HG02642 (cell line): ENCODE measurements around the gene INTS3.
"Not testable (repeated sequence)": the region's sequence is repeated elsewhere in the genome, so short reads cannot be mapped to it uniquely, and the experiment has no call there.

Experiments
- ATAC-seq: cut with Tn5 transposase; IDR thresholded peaks from one replicate; pipeline ENCODE4 v1.9.1; 2021; ENCODE audit warnings: mild to moderate bottlenecking; ENCODE audit not compliant: unreplicated experiment, poor library complexity

The INTS3 gene

DNA sequence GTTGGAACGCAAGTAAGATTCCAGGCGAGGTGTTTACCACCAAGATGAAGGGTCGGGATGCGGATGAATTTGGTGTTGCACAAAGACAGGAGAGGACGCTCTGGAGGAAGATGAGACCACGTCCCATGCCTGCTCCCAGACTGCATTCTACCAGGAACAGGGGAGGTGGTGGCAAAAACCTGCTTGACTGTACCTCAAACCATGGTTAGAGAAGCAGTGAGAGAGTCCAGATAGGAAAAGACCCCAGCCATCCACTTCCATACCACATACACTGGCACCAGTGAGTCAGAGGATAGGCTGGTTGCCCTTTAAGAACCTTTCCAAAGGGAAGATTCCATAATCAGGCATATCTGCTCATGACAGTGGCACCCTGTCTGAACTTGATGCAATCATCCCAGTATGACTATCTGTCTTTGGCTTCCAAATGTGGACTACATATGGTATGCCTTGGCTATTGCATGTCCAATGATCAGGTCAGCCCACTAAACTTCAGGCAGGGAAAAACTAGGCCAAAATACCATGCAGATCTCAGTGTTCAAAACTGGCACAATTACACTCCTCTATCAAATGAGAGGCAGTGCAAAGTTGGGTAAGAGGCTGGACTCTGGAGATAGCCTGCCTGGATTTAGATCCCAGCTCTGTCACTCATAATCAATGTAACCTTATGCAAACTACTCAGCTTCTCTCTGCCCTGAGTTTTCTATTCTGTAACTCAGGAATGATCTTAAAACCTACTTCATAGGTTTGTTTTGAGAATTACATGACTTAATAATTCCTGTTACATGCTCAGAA lies 28.7 kb upstream of the INTS3 start:
- ATAC-seq = no peak

DNA sequence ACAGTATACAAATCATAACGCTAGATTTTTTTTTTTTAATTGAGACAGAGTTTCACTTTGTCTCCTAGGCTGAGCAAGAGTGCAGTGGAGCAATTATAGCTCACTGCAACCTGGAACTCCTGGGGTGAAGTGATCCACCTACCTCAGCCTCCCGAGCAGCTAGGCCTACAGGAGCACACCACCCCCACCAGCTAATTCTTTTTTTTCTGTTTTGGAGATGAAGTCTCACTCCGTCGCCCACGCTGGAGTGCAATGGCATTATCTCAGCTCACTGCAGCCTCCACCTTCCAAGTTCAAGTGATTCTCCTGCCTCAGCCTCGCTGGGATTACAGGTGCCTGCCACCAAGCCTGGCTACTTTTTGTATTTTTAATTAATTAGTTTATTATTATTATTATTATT lies 28.1 kb upstream of the INTS3 start:
- no peak for ATAC-seq

DNA sequence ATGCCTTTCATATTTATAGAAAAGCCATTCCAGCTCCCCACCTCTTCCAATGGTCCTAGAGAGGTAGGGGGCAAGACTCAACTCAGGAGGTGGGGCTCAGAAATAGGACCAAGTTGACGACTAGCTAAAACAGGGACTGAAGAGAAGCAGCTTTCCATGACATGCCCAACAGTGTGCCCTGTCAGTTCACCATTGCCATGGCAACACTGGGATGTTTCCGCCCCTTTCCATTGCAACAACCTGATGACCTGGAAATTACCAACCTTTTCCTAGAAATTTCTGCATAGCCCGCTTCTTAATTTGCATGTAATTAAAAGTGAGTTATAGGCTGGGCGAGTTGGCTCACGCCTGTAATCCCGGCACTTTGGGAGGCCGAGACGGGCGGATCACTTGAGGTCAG lies 22.4 kb upstream of the INTS3 start:
- ATAC-seq = no peak

DNA sequence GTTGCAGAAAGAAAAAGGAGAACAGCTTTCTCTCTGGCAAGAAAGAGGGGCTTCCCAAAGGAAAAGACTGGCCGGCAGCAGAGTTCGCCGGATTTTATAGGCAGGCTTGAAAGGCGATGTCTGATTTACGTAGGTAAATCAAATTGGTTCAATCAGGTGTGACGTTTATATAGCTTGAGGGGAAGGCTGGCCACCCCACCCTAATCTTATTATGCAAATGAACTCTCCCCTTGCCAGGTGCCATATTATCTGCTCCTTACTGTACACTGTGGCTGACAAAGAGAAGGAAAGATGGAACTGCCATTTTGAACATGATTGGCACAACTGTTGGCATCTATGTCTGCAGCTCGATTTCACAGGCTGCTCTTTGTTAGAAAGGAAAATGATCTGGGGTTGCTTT lies 16.8 kb upstream of the INTS3 start:
- ATAC-seq = no peak

- ATAC-seq = not testable (repeated sequence)
Observed at GRCh38 chr1:153716211-153716610, 11.6 kb upstream of the INTS3 start.

GRCh38 chr1:153717330-153717729 lies 10.5 kb upstream of the INTS3 start:
- no peak for ATAC-seq

- ATAC-seq = no peak
Observed at GRCh38 chr1:153723687-153724086, 4.2 kb upstream of the INTS3 start.

DNA sequence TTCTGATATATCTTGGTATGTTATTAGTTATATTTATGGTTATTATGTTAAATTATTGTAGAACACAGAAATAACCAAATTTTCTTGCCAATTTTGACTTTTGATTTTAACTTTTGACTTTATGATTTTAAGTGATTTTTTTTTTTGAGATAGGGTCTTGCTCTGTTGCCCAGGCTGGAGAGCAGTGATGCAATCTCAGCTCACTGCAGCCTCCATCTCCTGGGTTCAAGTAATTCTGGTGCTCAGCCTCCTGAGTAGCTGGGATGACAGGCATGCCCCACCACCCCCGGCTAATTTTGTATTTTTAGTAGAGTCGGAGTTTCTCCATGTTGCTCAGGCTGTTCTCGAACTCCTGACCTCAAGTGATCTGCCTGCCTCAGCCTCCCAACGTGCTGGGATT lies 3.2 kb upstream of the INTS3 start:
- ATAC-seq = not testable (repeated sequence)

DNA sequence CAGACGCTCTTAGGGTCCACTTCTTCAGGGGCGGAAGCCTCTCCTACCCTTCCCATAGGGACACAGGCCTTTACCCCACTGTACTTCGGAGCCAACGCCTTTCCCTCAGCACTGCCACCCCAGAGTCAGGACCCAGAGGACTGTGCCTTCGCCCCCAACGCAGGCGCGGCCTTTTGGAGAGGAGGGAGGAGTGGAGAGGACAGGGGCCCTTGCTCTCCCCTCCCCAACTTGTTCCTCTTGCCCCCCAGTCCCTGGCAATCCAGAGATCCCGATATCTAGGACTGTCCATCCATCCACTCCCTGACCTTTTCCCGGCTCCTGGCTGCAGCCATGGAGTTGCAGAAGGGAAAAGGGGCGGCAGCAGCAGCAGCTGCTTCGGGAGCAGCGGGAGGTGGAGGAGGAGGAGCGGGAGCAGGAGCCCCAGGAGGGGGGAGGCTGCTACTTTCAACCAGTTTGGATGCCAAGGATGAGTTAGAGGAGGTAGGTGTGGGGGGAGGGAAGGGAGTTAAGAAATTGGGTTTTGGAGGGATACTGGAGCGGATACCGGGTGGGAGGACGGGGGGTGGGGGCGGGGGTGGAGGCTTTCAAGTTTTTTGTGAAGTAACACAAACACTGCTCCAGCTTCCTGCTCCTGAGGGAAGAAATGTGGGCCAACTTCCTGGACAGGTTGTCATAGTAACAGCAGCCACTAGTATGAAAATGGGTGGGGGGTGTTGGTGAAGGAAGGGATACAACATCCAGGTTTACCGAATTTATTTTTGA lies 636 bp downstream of the INTS3 start:
- no peak for ATAC-seq

DNA sequence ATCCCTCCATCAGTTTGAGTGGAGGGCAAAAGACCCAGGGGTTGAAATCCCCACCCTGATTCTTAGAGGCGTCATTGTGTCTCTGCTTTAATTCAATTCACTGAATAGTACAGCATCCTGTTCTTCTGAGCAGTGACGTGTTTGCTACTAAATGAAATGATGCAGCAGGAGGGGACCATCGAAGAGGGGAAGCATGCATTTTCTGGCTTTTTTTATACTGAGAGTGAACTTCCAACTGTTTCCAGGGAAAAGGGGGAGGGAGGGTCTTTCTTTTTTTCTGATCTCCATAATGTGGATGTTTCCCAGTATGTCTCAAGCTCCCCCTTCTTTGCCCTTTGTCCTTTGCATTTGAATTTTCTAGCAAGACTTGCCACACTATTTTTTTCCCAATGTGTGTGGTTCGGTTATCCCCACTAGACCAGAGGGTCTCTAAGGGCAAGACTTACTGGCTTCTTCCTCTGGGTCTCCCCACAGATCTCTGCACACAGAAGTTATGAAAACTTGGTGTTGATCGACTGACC lies 2.7 kb downstream of the INTS3 start:
- no peak for ATAC-seq

DNA sequence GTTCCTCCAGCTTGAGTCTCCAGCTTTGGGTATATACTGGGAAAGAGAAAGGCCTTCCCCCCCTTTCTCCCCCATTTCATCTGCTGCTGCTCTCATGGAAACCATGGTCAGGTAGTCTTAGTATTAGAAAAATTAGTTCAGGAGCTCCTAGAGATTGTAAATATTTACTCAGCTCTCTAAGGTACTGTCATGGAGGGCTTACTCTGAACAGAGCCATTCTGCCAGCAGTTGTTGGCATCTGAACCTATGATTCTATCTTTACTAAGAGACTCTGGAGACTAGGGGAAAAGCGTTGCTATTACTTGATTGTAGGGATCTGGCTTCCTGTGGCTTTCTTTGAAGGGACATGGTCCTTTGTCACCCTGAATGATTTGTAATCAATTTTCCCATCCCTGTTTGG lies 6.1 kb downstream of the INTS3 start:
- ATAC-seq = no peak

DNA sequence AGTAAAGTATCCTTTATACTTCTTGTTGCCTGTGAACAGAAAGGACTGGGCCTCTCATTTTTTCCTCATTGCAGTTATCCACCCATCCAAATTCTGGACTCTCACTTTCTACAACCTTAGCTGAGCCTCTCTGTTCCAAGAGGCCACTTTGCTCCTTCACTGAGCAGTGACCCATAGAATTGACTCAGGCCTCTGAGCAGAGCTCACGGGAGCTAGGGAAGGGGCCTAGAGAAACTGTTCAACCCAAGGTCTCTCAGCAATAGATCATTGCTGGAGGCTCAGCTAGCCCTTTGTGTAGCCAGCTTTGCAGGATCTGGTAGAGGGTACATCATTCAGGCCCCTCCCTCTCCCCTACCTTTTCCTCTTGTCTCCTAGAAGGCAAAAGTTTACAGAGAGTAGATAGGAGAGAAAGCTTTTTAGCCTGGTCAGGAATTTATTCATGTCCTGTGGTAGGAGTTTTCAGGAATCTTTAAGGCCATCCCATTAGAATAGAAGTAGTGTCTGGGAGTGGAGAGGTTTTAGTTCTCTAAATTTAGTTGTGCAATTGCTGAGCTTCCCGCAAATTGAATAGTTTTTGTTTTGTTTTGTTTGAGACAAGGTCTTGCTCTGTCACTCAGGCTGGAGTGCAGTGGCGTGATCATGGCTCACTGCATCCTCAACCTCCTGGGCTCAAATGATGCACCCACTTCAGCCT lies 6.7 kb downstream of the INTS3 start:
- no peak for ATAC-seq

DNA sequence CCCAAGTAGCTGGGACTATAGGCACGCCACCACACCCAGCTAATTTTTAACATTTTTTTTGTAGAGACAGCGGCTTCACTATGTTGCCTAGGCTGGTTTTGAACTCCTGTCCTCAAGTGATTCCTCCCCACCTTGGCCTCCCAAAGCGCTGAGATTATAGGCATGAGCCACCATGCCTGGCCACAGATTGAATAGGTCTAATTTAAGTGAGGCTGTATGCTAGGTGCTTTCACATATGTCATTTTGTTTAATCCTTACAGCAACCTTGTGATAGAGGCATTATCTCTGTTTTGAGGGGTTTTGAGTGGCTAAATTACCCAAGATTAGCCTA lies 7.2 kb downstream of the INTS3 start:
- no peak for ATAC-seq

GRCh38 chr1:153741986-153742385 lies 14.1 kb downstream of the INTS3 start:
- no peak for ATAC-seq

DNA sequence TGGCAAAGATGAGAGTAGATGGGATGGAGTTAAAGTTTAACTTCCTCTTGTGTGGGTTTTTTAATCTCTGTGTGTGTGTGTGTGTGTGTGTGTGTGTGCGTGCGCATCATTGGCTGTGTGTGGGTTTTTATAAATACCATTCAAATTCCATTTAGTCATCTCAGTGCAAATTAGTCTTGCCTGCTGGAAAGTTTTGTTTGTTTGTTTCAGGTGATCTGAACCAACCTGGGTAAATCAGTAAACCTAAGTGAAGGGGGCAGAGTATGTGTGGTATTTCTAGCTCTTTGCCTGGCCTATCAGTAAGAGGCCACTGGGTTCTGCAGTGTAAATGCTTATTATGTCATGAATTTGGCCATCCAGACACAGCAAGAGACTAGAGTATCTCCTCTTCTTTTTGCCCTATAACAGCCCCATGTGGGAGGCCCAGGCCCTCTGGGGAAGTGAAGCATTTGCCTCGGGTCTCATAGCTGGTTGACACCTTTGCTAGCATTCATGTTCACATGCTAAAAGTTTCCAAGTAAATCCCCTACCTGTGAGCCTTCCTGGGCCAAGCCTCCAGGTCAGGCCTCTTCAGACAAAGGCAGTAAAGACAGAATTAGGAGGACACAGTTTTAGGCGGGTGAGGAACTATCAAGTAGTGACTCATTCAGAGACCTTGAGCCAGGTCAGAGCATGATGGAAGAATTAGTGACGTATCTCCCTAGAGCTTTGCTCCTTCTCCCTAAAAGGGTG lies 14.7 kb downstream of the INTS3 start:
- peak; percentile 62 for ATAC-seq

GRCh38 chr1:153745417-153745816 lies 17.6 kb downstream of the INTS3 start:
- ATAC-seq = no peak

- ATAC-seq = no peak
Observed at GRCh38 chr1:153746174-153746573, 18.3 kb downstream of the INTS3 start.

GRCh38 chr1:153748903-153749302 lies 21.1 kb downstream of the INTS3 start:
- ATAC-seq = no peak

- peak; percentile 80 for ATAC-seq
Observed at GRCh38 chr1:153749408-153750005, 21.7 kb downstream of the INTS3 start.
